Liver (tissue), 3 donors: ENCODE results near the gene RASSF1.

Experiments
- FOXA1 ChIP-seq: IDR thresholded peaks from 2 replicates; pipeline ENCODE4 v1.6.1; 2016; ENCODE audit warnings: antibody characterized with exemption
- GABPA ChIP-seq, 2 donors: IDR thresholded peaks in 1 of 2; conservative IDR thresholded peaks in 1 of 2; 2 replicates each; pipeline ENCODE4 v1.6.1; 2016; ENCODE audit warnings: antibody characterized with exemption in 2 of 2, mild to moderate bottlenecking in 1 of 2, moderate library complexity in 1 of 2
- RXRA ChIP-seq, 2 donors: IDR thresholded peaks; 2 replicates each; pipeline ENCODE4 v1.6.1; 2017 to 2018; ENCODE audit warnings: antibody characterized with exemption in 2 of 2, mild to moderate bottlenecking in 1 of 2
- SP1 ChIP-seq: IDR thresholded peaks from 2 replicates; pipeline ENCODE4 v1.6.1; 2018; ENCODE audit warnings: antibody characterized with exemption, mild to moderate bottlenecking
- YY1 ChIP-seq: IDR thresholded peaks from 2 replicates; pipeline ENCODE4 v1.6.1; 2016; ENCODE audit warnings: antibody characterized with exemption, mild to moderate bottlenecking
- TF ChIP-seq, protein P1 (sequence below): fragments of 150-350 bp; IDR thresholded peaks from 2 replicates; pipeline ENCODE4 v1.5.1; 2017; ENCODE audit warnings: improper control_type of control experiment, low read depth, low read length; ENCODE audit not compliant: missing input control
- TF ChIP-seq, protein P2 (sequence below): IDR thresholded peaks from 2 replicates; pipeline ENCODE4 v1.6.1; 2016; ENCODE audit warnings: antibody characterized with exemption
- TF ChIP-seq, protein P3 (sequence below): IDR thresholded peaks from 2 replicates; pipeline ENCODE4 v1.6.1; 2016; ENCODE audit warnings: antibody characterized with exemption
- TF ChIP-seq, protein P4 (sequence below): IDR thresholded peaks from 2 replicates; pipeline ENCODE4 v1.6.1; 2016; ENCODE audit warnings: antibody characterized with exemption, mild to moderate bottlenecking
- donor health status: healthy.
- donor health status: healthy.

DNA sequence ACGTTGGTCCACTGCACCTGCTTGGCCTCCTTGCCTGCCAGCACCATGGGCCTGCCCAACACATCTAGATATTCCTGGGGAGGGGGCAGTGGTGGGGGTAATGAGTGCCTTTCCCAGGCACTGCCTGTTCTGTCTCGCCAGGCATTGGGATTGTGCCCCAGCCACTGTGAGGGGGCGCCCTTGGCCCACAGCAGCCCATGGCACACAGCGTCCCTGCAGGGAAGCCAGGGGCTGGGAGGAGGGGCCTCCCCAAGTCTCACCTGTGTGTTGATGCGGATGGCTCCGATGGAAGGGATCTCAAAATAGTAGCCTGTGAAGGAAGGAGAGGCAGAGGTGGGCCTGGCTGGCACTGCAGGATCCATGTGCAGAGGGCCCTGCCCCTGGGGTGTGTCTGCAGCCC, 37.4 kb upstream of the RASSF1 start:
- no peak for TF ChIP-seq FOXA1
- TF ChIP-seq, protein P1, sequence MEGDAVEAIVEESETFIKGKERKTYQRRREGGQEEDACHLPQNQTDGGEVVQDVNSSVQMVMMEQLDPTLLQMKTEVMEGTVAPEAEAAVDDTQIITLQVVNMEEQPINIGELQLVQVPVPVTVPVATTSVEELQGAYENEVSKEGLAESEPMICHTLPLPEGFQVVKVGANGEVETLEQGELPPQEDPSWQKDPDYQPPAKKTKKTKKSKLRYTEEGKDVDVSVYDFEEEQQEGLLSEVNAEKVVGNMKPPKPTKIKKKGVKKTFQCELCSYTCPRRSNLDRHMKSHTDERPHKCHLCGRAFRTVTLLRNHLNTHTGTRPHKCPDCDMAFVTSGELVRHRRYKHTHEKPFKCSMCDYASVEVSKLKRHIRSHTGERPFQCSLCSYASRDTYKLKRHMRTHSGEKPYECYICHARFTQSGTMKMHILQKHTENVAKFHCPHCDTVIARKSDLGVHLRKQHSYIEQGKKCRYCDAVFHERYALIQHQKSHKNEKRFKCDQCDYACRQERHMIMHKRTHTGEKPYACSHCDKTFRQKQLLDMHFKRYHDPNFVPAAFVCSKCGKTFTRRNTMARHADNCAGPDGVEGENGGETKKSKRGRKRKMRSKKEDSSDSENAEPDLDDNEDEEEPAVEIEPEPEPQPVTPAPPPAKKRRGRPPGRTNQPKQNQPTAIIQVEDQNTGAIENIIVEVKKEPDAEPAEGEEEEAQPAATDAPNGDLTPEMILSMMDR: no peak
- TF ChIP-seq YY1: no peak
- no peak for TF ChIP-seq RXRA (IDR thresholded peaks at IDR 0.05)
- TF ChIP-seq, protein P2, sequence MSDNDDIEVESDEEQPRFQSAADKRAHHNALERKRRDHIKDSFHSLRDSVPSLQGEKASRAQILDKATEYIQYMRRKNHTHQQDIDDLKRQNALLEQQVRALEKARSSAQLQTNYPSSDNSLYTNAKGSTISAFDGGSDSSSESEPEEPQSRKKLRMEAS: no peak
- TF ChIP-seq, protein P3, sequence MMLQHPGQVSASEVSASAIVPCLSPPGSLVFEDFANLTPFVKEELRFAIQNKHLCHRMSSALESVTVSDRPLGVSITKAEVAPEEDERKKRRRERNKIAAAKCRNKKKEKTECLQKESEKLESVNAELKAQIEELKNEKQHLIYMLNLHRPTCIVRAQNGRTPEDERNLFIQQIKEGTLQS: no peak
- no peak for TF ChIP-seq GABPA (IDR thresholded peaks at IDR 0.05 in 1 of 2, conservative IDR thresholded peaks at IDR 0.05 in 1 of 2)
- TF ChIP-seq, protein P4, sequence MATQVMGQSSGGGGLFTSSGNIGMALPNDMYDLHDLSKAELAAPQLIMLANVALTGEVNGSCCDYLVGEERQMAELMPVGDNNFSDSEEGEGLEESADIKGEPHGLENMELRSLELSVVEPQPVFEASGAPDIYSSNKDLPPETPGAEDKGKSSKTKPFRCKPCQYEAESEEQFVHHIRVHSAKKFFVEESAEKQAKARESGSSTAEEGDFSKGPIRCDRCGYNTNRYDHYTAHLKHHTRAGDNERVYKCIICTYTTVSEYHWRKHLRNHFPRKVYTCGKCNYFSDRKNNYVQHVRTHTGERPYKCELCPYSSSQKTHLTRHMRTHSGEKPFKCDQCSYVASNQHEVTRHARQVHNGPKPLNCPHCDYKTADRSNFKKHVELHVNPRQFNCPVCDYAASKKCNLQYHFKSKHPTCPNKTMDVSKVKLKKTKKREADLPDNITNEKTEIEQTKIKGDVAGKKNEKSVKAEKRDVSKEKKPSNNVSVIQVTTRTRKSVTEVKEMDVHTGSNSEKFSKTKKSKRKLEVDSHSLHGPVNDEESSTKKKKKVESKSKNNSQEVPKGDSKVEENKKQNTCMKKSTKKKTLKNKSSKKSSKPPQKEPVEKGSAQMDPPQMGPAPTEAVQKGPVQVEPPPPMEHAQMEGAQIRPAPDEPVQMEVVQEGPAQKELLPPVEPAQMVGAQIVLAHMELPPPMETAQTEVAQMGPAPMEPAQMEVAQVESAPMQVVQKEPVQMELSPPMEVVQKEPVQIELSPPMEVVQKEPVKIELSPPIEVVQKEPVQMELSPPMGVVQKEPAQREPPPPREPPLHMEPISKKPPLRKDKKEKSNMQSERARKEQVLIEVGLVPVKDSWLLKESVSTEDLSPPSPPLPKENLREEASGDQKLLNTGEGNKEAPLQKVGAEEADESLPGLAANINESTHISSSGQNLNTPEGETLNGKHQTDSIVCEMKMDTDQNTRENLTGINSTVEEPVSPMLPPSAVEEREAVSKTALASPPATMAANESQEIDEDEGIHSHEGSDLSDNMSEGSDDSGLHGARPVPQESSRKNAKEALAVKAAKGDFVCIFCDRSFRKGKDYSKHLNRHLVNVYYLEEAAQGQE: no peak
- TF ChIP-seq SP1: no peak
